Natural killer cell treated with Interleukin-12 subunit alpha and Interleukin-12 subunit beta and Interleukin-15 and Interleukin-18, amount 100 ng/mL, for 72 hours (primary cell): ENCODE data around the gene DOCK1. TPM values are rescaled to one million over a fixed set of nuclear protein-coding genes. Genes with fewer than 3 reads are reported as not detected.
"Not testable (repeated sequence)": the region's sequence is repeated elsewhere in the genome, so short reads cannot be mapped to it uniquely, and the experiment has no call there.

Experiments used
- ATAC-seq, 2 donors: fragments of 150-1000 bp; cut with Tn5 transposase in 1 of 2; sonication (Bioruptor Pico), chemical (Tn5 transposase) in 1 of 2; 2 replicates each; pipeline ENCODE4 v1.10.0; 2021
- DNase-seq: peaks from one replicate; pipeline ENCODE4 v3.0.0; 2022; ENCODE audit warnings: low spot score
- H3K27ac Mint-ChIP-seq, 2 donors: 1 replicate in 1 of 2; 2 replicates in 1 of 2; pipeline ENCODE4 v1.8.0; 2022; ENCODE audit warnings: mixed read lengths in 2 of 2, mild to moderate bottlenecking in 1 of 2, moderate library complexity in 1 of 2
- H3K27me3 Mint-ChIP-seq, 2 donors: 1 replicate in 1 of 2; 2 replicates in 1 of 2; pipeline ENCODE4 v1.8.0; 2022; ENCODE audit warnings: mixed read lengths in 2 of 2
- H3K36me3 Mint-ChIP-seq: one replicate; pipeline ENCODE4 v1.8.0; 2022; ENCODE audit warnings: mixed read lengths
- H3K4me1 Mint-ChIP-seq, 2 donors: 1 replicate in 1 of 2; 2 replicates in 1 of 2; pipeline ENCODE4 v1.8.0; 2022; ENCODE audit warnings: low read depth in 2 of 2, mixed read lengths in 2 of 2, mild to moderate bottlenecking in 1 of 2
- H3K4me3 Mint-ChIP-seq: one replicate; pipeline ENCODE4 v1.8.0; 2022; ENCODE audit warnings: mixed read lengths
- H3K9me3 Mint-ChIP-seq: 2 replicates; pipeline ENCODE4 v1.8.0; 2022; ENCODE audit warnings: mixed read lengths
- total RNA-seq, 2 donors: library from RNA; stranded (reverse); gene quantifications; one replicate each; pipeline ENCODE4 v1.2.3, GENCODE V29; 2022

Gene DOCK1
- total RNA-seq, 2 donors from 2014 or later: 0.28 to 1.3 TPM

- Mint-ChIP-seq H3K36me3 (no peaks in the 10 kb centered on the region), H3K27ac (no peak overlapping the region), H3K4me3 (no peak overlapping the region), H3K4me1 (peaks cover 0 to 8% of the 10 kb centered on the region in 2 donors), H3K27me3 (peaks cover 0 to 4% of the 10 kb centered on the region in 2 donors), H3K9me3 (no peaks in the 10 kb centered on the region)
- ATAC-seq: no peak
- DNase-seq: no peak
Measured at GRCh38 chr10:127303105-127303504, 397.9 kb downstream of the DOCK1 start.

- no peak overlapping the region for H3K4me3 Mint-ChIP-seq
- ATAC-seq: no peak
- peaks cover 0 to 12% of the 10 kb centered on the region in 2 donors for H3K4me1 Mint-ChIP-seq
- no peak for DNase-seq
- no peaks in the 10 kb centered on the region for H3K9me3 Mint-ChIP-seq
- H3K27me3 Mint-ChIP-seq: peaks cover 0 to 9% of the 10 kb centered on the region in 2 donors
- no peak overlapping the region for H3K27ac Mint-ChIP-seq
- H3K36me3 Mint-ChIP-seq: no peaks in the 10 kb centered on the region
Measured at GRCh38 chr10:127303746-127304145, 398.5 kb downstream of the DOCK1 start.

- Mint-ChIP-seq H3K27ac (no peak overlapping the region), H3K4me3 (no peak overlapping the region)
Measured at GRCh38 chr10:127306479-127306878, 401.3 kb downstream of the DOCK1 start.

GRCh38 chr10:127307338-127307737 lies 402.1 kb downstream of the DOCK1 start:
- peaks cover 0 to 12% of the 10 kb centered on the region in 2 donors for H3K4me1 Mint-ChIP-seq
- no peaks in the 10 kb centered on the region for H3K9me3 Mint-ChIP-seq
- DNase-seq (no peak), ATAC-seq (no peak)
- H3K36me3 Mint-ChIP-seq: no peaks in the 10 kb centered on the region
- H3K4me3 Mint-ChIP-seq: no peak overlapping the region
- no peak overlapping the region for H3K27ac Mint-ChIP-seq
- peaks cover 0 to 6% of the 10 kb centered on the region in 2 donors for H3K27me3 Mint-ChIP-seq

More at GRCh38 chr10:127306479-127306878, 401.3 kb downstream of the DOCK1 start:
- DNase-seq (no peak), ATAC-seq (no peak)
- Mint-ChIP-seq H3K4me1 (peaks cover 0 to 12% of the 10 kb centered on the region in 2 donors), H3K36me3 (no peaks in the 10 kb centered on the region), H3K9me3 (no peaks in the 10 kb centered on the region), H3K27me3 (peaks cover 0 to 9% of the 10 kb centered on the region in 2 donors)

GRCh38 chr10:127308031-127308430 lies 402.8 kb downstream of the DOCK1 start:
- peak overlapping the region in 1 of 2 donors; percentile 32 for H3K27ac Mint-ChIP-seq
- no peaks in the 10 kb centered on the region for H3K36me3 Mint-ChIP-seq
- DNase-seq (no peak), ATAC-seq (no peak)
- H3K9me3 Mint-ChIP-seq: no peaks in the 10 kb centered on the region
- peaks cover 0 to 10% of the 10 kb centered on the region in 2 donors for H3K27me3 Mint-ChIP-seq
- no peak overlapping the region for H3K4me3 Mint-ChIP-seq
- peaks cover 0 to 10% of the 10 kb centered on the region in 2 donors for H3K4me1 Mint-ChIP-seq

- not testable (repeated sequence) for H3K9me3 Mint-ChIP-seq
Measured at GRCh38 chr10:127309619-127310018, 404.4 kb downstream of the DOCK1 start.

GRCh38 chr10:127310430-127310829 lies 405.2 kb downstream of the DOCK1 start:
- H3K27me3 Mint-ChIP-seq: peaks cover 0 to 15% of the 10 kb centered on the region in 2 donors

More at GRCh38 chr10:127309619-127310018, 404.4 kb downstream of the DOCK1 start:
- not testable (repeated sequence) for H3K27ac Mint-ChIP-seq, ATAC-seq, H3K4me1 Mint-ChIP-seq, H3K4me3 Mint-ChIP-seq, H3K36me3 Mint-ChIP-seq, DNase-seq
- H3K27me3 Mint-ChIP-seq: peaks cover 0 to 15% of the 10 kb centered on the region in 2 donors

GRCh38 chr10:127310923-127311322 lies 405.7 kb downstream of the DOCK1 start:
- DNase-seq (no peak), ATAC-seq (no peak)
- Mint-ChIP-seq H3K4me3 (no peak overlapping the region), H3K4me1 (peaks cover 0 to 9% of the 10 kb centered on the region in 2 donors), H3K36me3 (no peaks in the 10 kb centered on the region), H3K9me3 (no peaks in the 10 kb centered on the region), H3K27me3 (peaks cover 0 to 15% of the 10 kb centered on the region in 2 donors), H3K27ac (no peak overlapping the region)

More at GRCh38 chr10:127310430-127310829, 405.2 kb downstream of the DOCK1 start:
- H3K27ac Mint-ChIP-seq: no peak overlapping the region
- peaks cover 0 to 9% of the 10 kb centered on the region in 2 donors for H3K4me1 Mint-ChIP-seq
- no peak overlapping the region for H3K4me3 Mint-ChIP-seq
- no peaks in the 10 kb centered on the region for H3K36me3 Mint-ChIP-seq
- ATAC-seq (no peak), DNase-seq (no peak)
- H3K9me3 Mint-ChIP-seq: no peaks in the 10 kb centered on the region

GRCh38 chr10:127313996-127314700 lies 408.9 kb downstream of the DOCK1 start:
- Mint-ChIP-seq H3K4me3 (no peak overlapping the region), H3K27me3 (peaks cover 0 to 11% of the 10 kb centered on the region in 2 donors), H3K27ac (no peak overlapping the region), H3K9me3 (no peaks in the 10 kb centered on the region), H3K4me1 (peaks cover 4% of the 10 kb centered on the region in 2 donors), H3K36me3 (no peaks in the 10 kb centered on the region)
- ATAC-seq (no peak), DNase-seq (no peak)

- no peak for DNase-seq
- no peak for ATAC-seq
- H3K9me3 Mint-ChIP-seq: no peaks in the 10 kb centered on the region
Measured at GRCh38 chr10:127314797-127315196, 409.6 kb downstream of the DOCK1 start.

GRCh38 chr10:127315888-127316287 lies 410.7 kb downstream of the DOCK1 start:
- Mint-ChIP-seq H3K4me1 (peaks cover 4% of the 10 kb centered on the region in 2 donors), H3K27ac (no peak overlapping the region), H3K9me3 (no peaks in the 10 kb centered on the region), H3K27me3 (peaks cover 0 to 11% of the 10 kb centered on the region in 2 donors), H3K36me3 (no peaks in the 10 kb centered on the region), H3K4me3 (no peak overlapping the region)
- no peak for ATAC-seq
- DNase-seq: no peak

More at GRCh38 chr10:127314797-127315196, 409.6 kb downstream of the DOCK1 start:
- Mint-ChIP-seq H3K36me3 (no peaks in the 10 kb centered on the region), H3K4me1 (peaks cover 4% of the 10 kb centered on the region in 2 donors), H3K27ac (no peak overlapping the region), H3K4me3 (no peak overlapping the region), H3K27me3 (peaks cover 0 to 11% of the 10 kb centered on the region in 2 donors)

- Mint-ChIP-seq H3K4me1 (peaks cover 4% of the 10 kb centered on the region in 2 donors), H3K4me3 (no peak overlapping the region), H3K27ac (peak overlapping the region in 1 of 2 donors; percentile 7), H3K36me3 (no peaks in the 10 kb centered on the region), H3K27me3 (peaks cover 0 to 9% of the 10 kb centered on the region in 2 donors), H3K9me3 (no peaks in the 10 kb centered on the region)
- no peak for DNase-seq
- ATAC-seq: no peak
Measured at GRCh38 chr10:127318396-127318795, 413.2 kb downstream of the DOCK1 start.

GRCh38 chr10:127319271-127319670 lies 414.0 kb downstream of the DOCK1 start:
- ATAC-seq: no peak
- peaks cover 0 to 5% of the 10 kb centered on the region in 2 donors for H3K27me3 Mint-ChIP-seq
- no peaks in the 10 kb centered on the region for H3K9me3 Mint-ChIP-seq
- no peak overlapping the region for H3K4me3 Mint-ChIP-seq
- H3K36me3 Mint-ChIP-seq: no peaks in the 10 kb centered on the region
- DNase-seq: no peak
- no peak overlapping the region for H3K27ac Mint-ChIP-seq
- H3K4me1 Mint-ChIP-seq: peaks cover 4% of the 10 kb centered on the region in 2 donors

GRCh38 chr10:127319691-127320090 lies 414.5 kb downstream of the DOCK1 start:
- Mint-ChIP-seq H3K27ac (no peak overlapping the region), H3K36me3 (no peaks in the 10 kb centered on the region), H3K9me3 (no peaks in the 10 kb centered on the region), H3K4me3 (no peak overlapping the region), H3K27me3 (peaks cover 0 to 6% of the 10 kb centered on the region in 2 donors), H3K4me1 (peaks cover 4% of the 10 kb centered on the region in 2 donors)
- ATAC-seq (no peak), DNase-seq (no peak)
